ENCODE results near the gene MRPL27.

MRPL27 gene

GRCh38 chr17:50382931-50383330 is 9.9 kb upstream of the MRPL27 start:
- DNase-seq: no peak

- no peak for DNase-seq
Observed at GRCh38 chr17:50381920-50382319, 8.9 kb upstream of the MRPL27 start.

GRCh38 chr17:50381260-50381815 is 8.4 kb upstream of the MRPL27 start:
- DNase-seq: no peak

- DNase-seq: no peak
Observed at GRCh38 chr17:50380369-50381259, 7.6 kb upstream of the MRPL27 start.

- DNase-seq: no peak
Observed at GRCh38 chr17:50379351-50380132, 6.6 kb upstream of the MRPL27 start.

- no peak for DNase-seq
Observed at GRCh38 chr17:50375858-50376538, 3.0 kb upstream of the MRPL27 start.

- no peak for DNase-seq
Observed at GRCh38 chr17:50373705-50374104, 721 bp upstream of the MRPL27 start.

- no peak for DNase-seq
Observed at GRCh38 chr17:50372222-50372757, 694 bp downstream of the MRPL27 start.

GRCh38 chr17:50371526-50371925 is 1.5 kb downstream of the MRPL27 start:
- no peak for DNase-seq

GRCh38 chr17:50370052-50370451 is 2.9 kb downstream of the MRPL27 start:
- DNase-seq: no peak

GRCh38 chr17:50367401-50367800 is 5.6 kb downstream of the MRPL27 start:
- DNase-seq: no peak

GRCh38 chr17:50365649-50366393 is 7.2 kb downstream of the MRPL27 start:
- DNase-seq: no peak

GRCh38 chr17:50365165-50365564 is 7.8 kb downstream of the MRPL27 start:
- no peak for DNase-seq

- no peak for DNase-seq
Observed at GRCh38 chr17:50364715-50365114, 8.3 kb downstream of the MRPL27 start.

- no peak for DNase-seq
Observed at GRCh38 chr17:50364061-50364458, 8.9 kb downstream of the MRPL27 start.

- no peak for DNase-seq
Observed at GRCh38 chr17:50363217-50364060, 9.5 kb downstream of the MRPL27 start.

- no peak for DNase-seq
Observed at GRCh38 chr17:50362661-50363060, 10.3 kb downstream of the MRPL27 start.

- DNase-seq: peak; percentile 66
Observed at GRCh38 chr17:50361561-50362480, 11.2 kb downstream of the MRPL27 start.

GRCh38 chr17:50360486-50361115 is 12.4 kb downstream of the MRPL27 start:
- no peak for DNase-seq
